ENCODE measurements around the gene NTRK2. TPM values are rescaled to one million over a fixed set of nuclear protein-coding genes. Genes with fewer than 3 reads are reported as not detected.

Gene NTRK2
- polyA plus RNA-seq, 1 donor (not counting 4 experiments of a cell fraction or from before 2014, with no cell fraction given) = 0.08 TPM

DNA sequence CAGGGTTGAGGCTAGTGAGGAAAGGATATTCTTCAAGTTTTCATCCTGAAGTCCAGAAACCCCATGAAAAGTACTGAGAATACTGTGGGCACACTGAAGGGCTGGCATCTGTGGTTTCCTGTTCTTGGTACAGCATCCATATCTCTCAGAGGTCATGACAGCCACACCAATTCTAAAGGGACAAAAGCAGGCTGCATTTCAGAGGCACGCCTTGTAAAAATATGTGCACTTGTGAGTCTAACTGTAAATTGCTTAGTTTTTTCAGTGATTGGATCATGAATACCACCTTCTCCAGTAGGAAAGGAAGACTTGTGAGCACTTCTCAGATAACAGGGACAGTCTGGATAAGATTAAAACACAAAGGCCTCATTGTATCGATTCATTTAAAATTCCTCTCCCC is 230.9 kb downstream of the NTRK2 start:
- DNase-seq (ENCODE audit: low read depth, low spot score) (no peak), FAIRE-seq (no peak)
- no peak overlapping the region for H3K4me2 ChIP-seq (ENCODE audit: control insufficient read depth, extremely low read depth, insufficient read depth, low read depth, low read length)
- no peak overlapping the region for H3K4me3 ChIP-seq (ENCODE audit: control insufficient read depth in 2 of 3, extremely low read depth in 1 of 3, insufficient read depth in 2 of 3, low read depth in 1 of 3, low read length in 3 of 3)
- no peak overlapping the region for H3K9ac ChIP-seq (ENCODE audit: control insufficient read depth, extremely low read depth, insufficient read depth, low read length)
- H3K79me2 ChIP-seq (ENCODE audit: control insufficient read depth, insufficient read depth, low read length) = no peaks in the 10 kb centered on the region
- H3K9me1 ChIP-seq (ENCODE audit: control insufficient read depth, extremely low read depth, insufficient read depth, low read length) = no peaks in the 10 kb centered on the region
- H3K27ac ChIP-seq (ENCODE audit: control insufficient read depth, insufficient read depth, low read length) = no peak overlapping the region
- no peaks in the 10 kb centered on the region for H3K9me3 ChIP-seq (ENCODE audit: control insufficient read depth, low read depth, low read length)
- no peak overlapping the region for H2AFZ ChIP-seq (ENCODE audit: control insufficient read depth, low read length)
- no peaks in the 10 kb centered on the region for H3K4me1 ChIP-seq (ENCODE audit: control insufficient read depth, extremely low read depth, insufficient read depth, low read length)
- no peaks in the 10 kb centered on the region for H3K27me3 ChIP-seq (ENCODE audit: control insufficient read depth, extremely low read depth, insufficient read depth, low read length)
- H4K20me1 ChIP-seq (ENCODE audit: control insufficient read depth, extremely low read depth, insufficient read depth, low read length) = no peaks in the 10 kb centered on the region
- H3K36me3 ChIP-seq (ENCODE audit: control insufficient read depth in 2 of 2, extremely low read depth in 1 of 2, insufficient read depth in 2 of 2, low read length in 2 of 2) = no peaks in the 10 kb centered on the region
- TF ChIP-seq, protein P1, sequence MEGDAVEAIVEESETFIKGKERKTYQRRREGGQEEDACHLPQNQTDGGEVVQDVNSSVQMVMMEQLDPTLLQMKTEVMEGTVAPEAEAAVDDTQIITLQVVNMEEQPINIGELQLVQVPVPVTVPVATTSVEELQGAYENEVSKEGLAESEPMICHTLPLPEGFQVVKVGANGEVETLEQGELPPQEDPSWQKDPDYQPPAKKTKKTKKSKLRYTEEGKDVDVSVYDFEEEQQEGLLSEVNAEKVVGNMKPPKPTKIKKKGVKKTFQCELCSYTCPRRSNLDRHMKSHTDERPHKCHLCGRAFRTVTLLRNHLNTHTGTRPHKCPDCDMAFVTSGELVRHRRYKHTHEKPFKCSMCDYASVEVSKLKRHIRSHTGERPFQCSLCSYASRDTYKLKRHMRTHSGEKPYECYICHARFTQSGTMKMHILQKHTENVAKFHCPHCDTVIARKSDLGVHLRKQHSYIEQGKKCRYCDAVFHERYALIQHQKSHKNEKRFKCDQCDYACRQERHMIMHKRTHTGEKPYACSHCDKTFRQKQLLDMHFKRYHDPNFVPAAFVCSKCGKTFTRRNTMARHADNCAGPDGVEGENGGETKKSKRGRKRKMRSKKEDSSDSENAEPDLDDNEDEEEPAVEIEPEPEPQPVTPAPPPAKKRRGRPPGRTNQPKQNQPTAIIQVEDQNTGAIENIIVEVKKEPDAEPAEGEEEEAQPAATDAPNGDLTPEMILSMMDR (optimal IDR thresholded peaks at IDR 0.05 in 1 of 3, IDR thresholded peaks at IDR 0.05 in 1 of 3, conservative IDR thresholded peaks at IDR 0.05 in 1 of 3; ENCODE audit: extremely low read depth in 1 of 3, insufficient read depth in 2 of 3, low read length in 3 of 3) = no peak
- TF ChIP-seq EZH2 (IDR thresholded peaks at IDR 0.05; ENCODE audit: low read length) = no peak
- dilution Hi-C loops (cut with MboI; ENCODE audit: extremely low pct_ligation_motif_present, low sequenced_read_pairs) = no loop called here

DNA sequence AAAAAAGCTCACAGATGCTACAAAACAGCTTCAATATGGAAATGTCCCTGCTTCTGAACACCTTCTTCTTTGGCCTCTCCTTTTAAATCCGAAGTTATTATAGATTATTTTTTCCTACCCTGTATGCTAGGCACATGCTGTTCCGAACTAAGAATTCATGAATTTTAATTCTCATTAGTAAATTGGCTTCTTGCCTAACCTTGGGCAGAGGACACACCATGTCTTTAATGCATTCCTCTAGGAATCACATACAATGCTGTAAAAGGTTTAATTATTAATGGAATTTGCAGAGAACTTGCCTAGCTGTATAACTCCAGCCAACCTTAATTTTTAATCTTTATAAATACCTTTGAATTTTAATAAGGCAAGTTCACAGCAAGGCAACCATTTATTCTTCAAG is 234.4 kb downstream of the NTRK2 start:
- Histone ChIP-seq H3K79me2 (ENCODE audit: control insufficient read depth, insufficient read depth, low read length) (no peaks in the 10 kb centered on the region), H3K36me3 (ENCODE audit: control insufficient read depth in 2 of 2, extremely low read depth in 1 of 2, insufficient read depth in 2 of 2, low read length in 2 of 2) (no peaks in the 10 kb centered on the region), H3K4me3 (ENCODE audit: control insufficient read depth in 2 of 3, extremely low read depth in 1 of 3, insufficient read depth in 2 of 3, low read depth in 1 of 3, low read length in 3 of 3) (no peak overlapping the region), H3K9me1 (ENCODE audit: control insufficient read depth, extremely low read depth, insufficient read depth, low read length) (no peaks in the 10 kb centered on the region), H3K9me3 (ENCODE audit: control insufficient read depth, low read depth, low read length) (no peaks in the 10 kb centered on the region), H2AFZ (ENCODE audit: control insufficient read depth, low read length) (no peak overlapping the region), H3K4me1 (ENCODE audit: control insufficient read depth, extremely low read depth, insufficient read depth, low read length) (no peaks in the 10 kb centered on the region), H3K27ac (ENCODE audit: control insufficient read depth, insufficient read depth, low read length) (no peak overlapping the region), H3K4me2 (ENCODE audit: control insufficient read depth, extremely low read depth, insufficient read depth, low read depth, low read length) (no peak overlapping the region), H3K27me3 (ENCODE audit: control insufficient read depth, extremely low read depth, insufficient read depth, low read length) (peaks cover 6% of the 10 kb centered on the region), H3K9ac (ENCODE audit: control insufficient read depth, extremely low read depth, insufficient read depth, low read length) (no peak overlapping the region), H4K20me1 (ENCODE audit: control insufficient read depth, extremely low read depth, insufficient read depth, low read length) (no peaks in the 10 kb centered on the region)
- FAIRE-seq (no peak), DNase-seq (ENCODE audit: low read depth, low spot score) (no peak)
- TF ChIP-seq, protein P1 (optimal IDR thresholded peaks at IDR 0.05 in 1 of 3, IDR thresholded peaks at IDR 0.05 in 1 of 3, conservative IDR thresholded peaks at IDR 0.05 in 1 of 3; ENCODE audit: extremely low read depth in 1 of 3, insufficient read depth in 2 of 3, low read length in 3 of 3) = no peak
- no peak for TF ChIP-seq EZH2 (IDR thresholded peaks at IDR 0.05; ENCODE audit: low read length)
- dilution Hi-C loops (cut with MboI; ENCODE audit: extremely low pct_ligation_motif_present, low sequenced_read_pairs) = no loop called here
